Measurements from ENCODE around the gene PNPLA7.

Gene PNPLA7

GRCh38 chr9:137496601-137497375 is 53.4 kb downstream of the PNPLA7 start:
- Histone ChIP-seq H3K4me3 (no peak overlapping the region), H3K4me1 (no peaks in the 10 kb centered on the region), H3K9me3 (no peaks in the 10 kb centered on the region), H3K27me3 (ENCODE audit: low read depth) (no peaks in the 10 kb centered on the region), H3K36me3 (replicated peaks) (no peaks in the 10 kb centered on the region)
- no peak for DNase-seq (ENCODE audit: low spot score in 2 of 2)
- in situ Hi-C loops (cut with MboI; ENCODE audit: low sequenced_read_pairs), result no loop called here

GRCh38 chr9:137494550-137495351 is 55.5 kb downstream of the PNPLA7 start:
- no peak for DNase-seq (ENCODE audit: low spot score in 2 of 2)
- Histone ChIP-seq H3K4me3 (no peak overlapping the region), H3K4me1 (no peaks in the 10 kb centered on the region), H3K36me3 (replicated peaks) (no peaks in the 10 kb centered on the region), H3K27me3 (ENCODE audit: low read depth) (no peaks in the 10 kb centered on the region), H3K9me3 (no peaks in the 10 kb centered on the region)
- in situ Hi-C loops (cut with MboI; ENCODE audit: low sequenced_read_pairs), result no loop called here

- H3K4me1 ChIP-seq, result no peaks in the 10 kb centered on the region
- in situ Hi-C loops (cut with MboI; ENCODE audit: low sequenced_read_pairs), result no loop called here
- DNase-seq (ENCODE audit: low spot score in 2 of 2), result no peak
These were observed 56.1 kb downstream of the PNPLA7 start for GRCh38 chr9:137494104-137494544.

GRCh38 chr9:137493364-137494103 is 56.7 kb downstream of the PNPLA7 start:
- no peaks in the 10 kb centered on the region for H3K36me3 ChIP-seq (replicated peaks)
- H3K27me3 ChIP-seq (ENCODE audit: low read depth), result no peaks in the 10 kb centered on the region
- DNase-seq (ENCODE audit: low spot score in 2 of 2), result no peak
- no peak overlapping the region for H3K4me3 ChIP-seq
- no peaks in the 10 kb centered on the region for H3K9me3 ChIP-seq
- in situ Hi-C loops (cut with MboI; ENCODE audit: low sequenced_read_pairs), result no loop called here
- no peaks in the 10 kb centered on the region for H3K4me1 ChIP-seq

More at GRCh38 chr9:137494104-137494544, 56.1 kb downstream of the PNPLA7 start:
- Histone ChIP-seq H3K9me3 (no peaks in the 10 kb centered on the region), H3K36me3 (replicated peaks) (no peaks in the 10 kb centered on the region), H3K4me3 (no peak overlapping the region), H3K27me3 (ENCODE audit: low read depth) (no peaks in the 10 kb centered on the region)

GRCh38 chr9:137492464-137493363 is 57.5 kb downstream of the PNPLA7 start:
- no peak overlapping the region for H3K4me3 ChIP-seq
- H3K4me1 ChIP-seq, result no peaks in the 10 kb centered on the region
- DNase-seq (ENCODE audit: low spot score in 2 of 2), result peak; percentile 4 to 82
- H3K9me3 ChIP-seq, result no peaks in the 10 kb centered on the region
- in situ Hi-C loops (cut with MboI; ENCODE audit: low sequenced_read_pairs), result no loop called here
- H3K27me3 ChIP-seq (ENCODE audit: low read depth), result no peaks in the 10 kb centered on the region
- no peaks in the 10 kb centered on the region for H3K36me3 ChIP-seq (replicated peaks)

- no peak overlapping the region for H3K4me3 ChIP-seq
- H3K9me3 ChIP-seq, result no peaks in the 10 kb centered on the region
- no peaks in the 10 kb centered on the region for H3K27me3 ChIP-seq (ENCODE audit: low read depth)
- in situ Hi-C loops (cut with MboI; ENCODE audit: low sequenced_read_pairs), result no loop called here
- no peak for DNase-seq (ENCODE audit: low spot score in 2 of 2)
- no peaks in the 10 kb centered on the region for H3K4me1 ChIP-seq
- H3K36me3 ChIP-seq (replicated peaks), result no peaks in the 10 kb centered on the region
These were observed 58.3 kb downstream of the PNPLA7 start for GRCh38 chr9:137491735-137492432.

GRCh38 chr9:137490532-137491186 is 59.5 kb downstream of the PNPLA7 start:
- Histone ChIP-seq H3K36me3 (replicated peaks) (no peaks in the 10 kb centered on the region), H3K4me1 (no peaks in the 10 kb centered on the region), H3K27me3 (ENCODE audit: low read depth) (no peaks in the 10 kb centered on the region), H3K4me3 (no peak overlapping the region), H3K9me3 (no peaks in the 10 kb centered on the region)
- in situ Hi-C loops (cut with MboI; ENCODE audit: low sequenced_read_pairs), result no loop called here
- DNase-seq (ENCODE audit: low spot score in 2 of 2), result no peak

- Histone ChIP-seq H3K4me1 (no peaks in the 10 kb centered on the region), H3K27me3 (ENCODE audit: low read depth) (no peaks in the 10 kb centered on the region), H3K36me3 (replicated peaks) (no peaks in the 10 kb centered on the region), H3K4me3 (no peak overlapping the region), H3K9me3 (no peaks in the 10 kb centered on the region)
- no peak for DNase-seq (ENCODE audit: low spot score in 2 of 2)
- in situ Hi-C loops (cut with MboI; ENCODE audit: low sequenced_read_pairs), result no loop called here
These were observed 61.3 kb downstream of the PNPLA7 start for GRCh38 chr9:137488906-137489305.

GRCh38 chr9:137488327-137488653 is 61.9 kb downstream of the PNPLA7 start:
- Histone ChIP-seq H3K4me3 (no peak overlapping the region), H3K4me1 (no peaks in the 10 kb centered on the region), H3K36me3 (replicated peaks) (no peaks in the 10 kb centered on the region), H3K27me3 (ENCODE audit: low read depth) (no peaks in the 10 kb centered on the region), H3K9me3 (no peaks in the 10 kb centered on the region)
- DNase-seq (ENCODE audit: low spot score in 2 of 2), result no peak
- in situ Hi-C loops (cut with MboI; ENCODE audit: low sequenced_read_pairs), result no loop called here

- Histone ChIP-seq H3K27me3 (ENCODE audit: low read depth) (no peaks in the 10 kb centered on the region), H3K4me3 (no peak overlapping the region), H3K4me1 (no peaks in the 10 kb centered on the region), H3K9me3 (no peaks in the 10 kb centered on the region), H3K36me3 (replicated peaks) (no peaks in the 10 kb centered on the region)
- in situ Hi-C loops (cut with MboI; ENCODE audit: low sequenced_read_pairs), result no loop called here
- no peak for DNase-seq (ENCODE audit: low spot score in 2 of 2)
These were observed 62.5 kb downstream of the PNPLA7 start for GRCh38 chr9:137487454-137488326.

- H3K4me1 ChIP-seq, result no peaks in the 10 kb centered on the region
- no peak overlapping the region for H3K4me3 ChIP-seq
- no peaks in the 10 kb centered on the region for H3K36me3 ChIP-seq (replicated peaks)
- H3K9me3 ChIP-seq, result no peaks in the 10 kb centered on the region
- no peak for DNase-seq (ENCODE audit: low spot score in 2 of 2)
- H3K27me3 ChIP-seq (ENCODE audit: low read depth), result no peaks in the 10 kb centered on the region
- in situ Hi-C loops (cut with MboI; ENCODE audit: low sequenced_read_pairs), result no loop called here
These were observed 63.4 kb downstream of the PNPLA7 start for GRCh38 chr9:137486545-137487453.

Data from HAP-1 (cell line).